ENCODE data around the gene OR2AT4.

- TF ChIP-seq CTCF (IDR thresholded peaks at IDR 0.05): no peak
- no peak for TF ChIP-seq POLR2A (IDR thresholded peaks at IDR 0.05)
- no peak for TF ChIP-seq POLR2AphosphoS5 (IDR thresholded peaks at IDR 0.05)
Observed at GRCh38 chr11:75047191-75047590, 49.5 kb downstream of the OR2AT4 start.
